Cardiac fibroblast (primary cell): ENCODE measurements around the gene IP6K3.

Experiments used
- DNase-seq, 2 donors: peaks; one replicate each; pipeline versions ENCODE4 v3.0.0 to v3.0.0-alpha.2; 2010; ENCODE audit warnings: low read depth in 2 of 2
- H3K4me3 ChIP-seq, 2 donors: replicated peaks in 1 of 2; 1 replicate in 1 of 2; 2 replicates in 1 of 2; pipeline ENCODE4 v1.5.1; 2011; ENCODE audit warnings: low read depth in 2 of 2, low read length in 2 of 2, mild to moderate bottlenecking in 2 of 2, moderate library complexity in 1 of 2
- TF ChIP-seq, protein P1 (sequence below): IDR thresholded peaks from one replicate; pipeline ENCODE4 v1.5.1; 2011; ENCODE audit warnings: low read depth, mild to moderate bottlenecking, low read length, inconsistent platforms

IP6K3 gene

DNA sequence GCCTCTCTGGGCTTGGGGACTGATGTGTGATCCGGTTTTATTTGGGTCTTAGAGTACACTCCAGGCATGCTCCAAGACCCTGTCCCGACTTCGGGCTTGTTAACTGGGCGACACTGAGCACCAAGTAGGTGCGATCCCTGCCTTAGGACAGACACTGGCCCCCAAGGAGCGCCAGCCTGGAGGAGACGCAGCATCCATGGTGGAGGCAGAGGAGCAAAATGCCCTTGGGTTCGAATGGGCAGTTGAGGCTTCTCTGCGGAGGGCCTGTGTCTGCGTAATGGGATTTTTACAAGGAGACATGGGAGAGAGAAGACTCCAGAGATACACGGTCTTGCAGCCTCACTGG is 42.8 kb upstream of the IP6K3 start:
- H3K4me3 ChIP-seq = peak overlapping the region; percentile 31 to 63
- DNase-seq = no peak
- TF ChIP-seq, protein P1, sequence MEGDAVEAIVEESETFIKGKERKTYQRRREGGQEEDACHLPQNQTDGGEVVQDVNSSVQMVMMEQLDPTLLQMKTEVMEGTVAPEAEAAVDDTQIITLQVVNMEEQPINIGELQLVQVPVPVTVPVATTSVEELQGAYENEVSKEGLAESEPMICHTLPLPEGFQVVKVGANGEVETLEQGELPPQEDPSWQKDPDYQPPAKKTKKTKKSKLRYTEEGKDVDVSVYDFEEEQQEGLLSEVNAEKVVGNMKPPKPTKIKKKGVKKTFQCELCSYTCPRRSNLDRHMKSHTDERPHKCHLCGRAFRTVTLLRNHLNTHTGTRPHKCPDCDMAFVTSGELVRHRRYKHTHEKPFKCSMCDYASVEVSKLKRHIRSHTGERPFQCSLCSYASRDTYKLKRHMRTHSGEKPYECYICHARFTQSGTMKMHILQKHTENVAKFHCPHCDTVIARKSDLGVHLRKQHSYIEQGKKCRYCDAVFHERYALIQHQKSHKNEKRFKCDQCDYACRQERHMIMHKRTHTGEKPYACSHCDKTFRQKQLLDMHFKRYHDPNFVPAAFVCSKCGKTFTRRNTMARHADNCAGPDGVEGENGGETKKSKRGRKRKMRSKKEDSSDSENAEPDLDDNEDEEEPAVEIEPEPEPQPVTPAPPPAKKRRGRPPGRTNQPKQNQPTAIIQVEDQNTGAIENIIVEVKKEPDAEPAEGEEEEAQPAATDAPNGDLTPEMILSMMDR = no peak

DNA sequence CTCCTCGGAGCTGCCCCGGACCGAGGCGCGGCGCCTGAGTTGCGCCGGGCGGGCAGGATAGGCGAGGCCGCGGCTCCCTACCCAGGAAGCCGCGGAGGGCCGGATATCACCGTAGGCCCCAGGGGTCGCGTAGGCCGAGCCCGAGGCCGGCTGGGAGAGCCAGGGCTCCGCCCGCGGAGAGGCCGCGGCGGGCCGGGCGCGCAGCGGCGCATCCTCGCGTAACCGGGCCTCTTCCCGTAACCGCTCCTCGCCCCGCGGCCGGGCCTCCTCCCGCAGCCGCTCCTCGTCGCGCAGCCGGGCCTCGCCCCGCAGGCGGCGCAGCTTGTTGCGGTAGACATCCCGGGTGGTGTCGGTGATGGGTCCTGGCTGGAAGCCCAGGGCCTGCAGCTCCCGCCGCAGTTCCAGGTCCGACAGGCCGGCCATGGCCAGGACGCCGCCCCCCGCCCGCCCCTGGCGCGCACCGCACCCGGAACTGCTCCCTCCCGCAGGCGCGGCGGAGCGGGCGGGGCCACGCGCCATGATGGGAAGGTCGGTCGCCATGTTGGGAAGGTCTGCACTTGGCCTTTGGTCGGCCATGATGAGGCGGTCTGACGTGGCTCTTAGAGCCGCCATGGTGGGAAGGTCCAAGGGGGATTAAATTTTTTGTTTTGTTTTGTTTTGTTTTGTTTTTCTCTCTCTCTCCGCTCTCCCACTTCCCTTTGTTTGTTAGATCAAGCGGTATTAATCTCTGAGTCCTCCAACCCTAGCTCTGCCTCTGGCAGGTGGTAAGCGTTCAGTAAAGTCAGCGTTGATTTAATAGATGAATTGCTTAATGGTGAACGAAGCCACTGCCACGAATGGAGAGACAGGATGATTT is 42.2 kb upstream of the IP6K3 start, which contains the start of gene LEMD2:
TSS of gene LEMD2 (minus strand) at position 437 of the 856 bp plus-strand sequence. CDS start at position 423, 14 bp downstream.
- peak within 1 kb of the TSS; percentile 53 to 63 for H3K4me3 ChIP-seq
- TF ChIP-seq, protein P1 = no peak
- peak; percentile 95 to 97 for DNase-seq

DNA sequence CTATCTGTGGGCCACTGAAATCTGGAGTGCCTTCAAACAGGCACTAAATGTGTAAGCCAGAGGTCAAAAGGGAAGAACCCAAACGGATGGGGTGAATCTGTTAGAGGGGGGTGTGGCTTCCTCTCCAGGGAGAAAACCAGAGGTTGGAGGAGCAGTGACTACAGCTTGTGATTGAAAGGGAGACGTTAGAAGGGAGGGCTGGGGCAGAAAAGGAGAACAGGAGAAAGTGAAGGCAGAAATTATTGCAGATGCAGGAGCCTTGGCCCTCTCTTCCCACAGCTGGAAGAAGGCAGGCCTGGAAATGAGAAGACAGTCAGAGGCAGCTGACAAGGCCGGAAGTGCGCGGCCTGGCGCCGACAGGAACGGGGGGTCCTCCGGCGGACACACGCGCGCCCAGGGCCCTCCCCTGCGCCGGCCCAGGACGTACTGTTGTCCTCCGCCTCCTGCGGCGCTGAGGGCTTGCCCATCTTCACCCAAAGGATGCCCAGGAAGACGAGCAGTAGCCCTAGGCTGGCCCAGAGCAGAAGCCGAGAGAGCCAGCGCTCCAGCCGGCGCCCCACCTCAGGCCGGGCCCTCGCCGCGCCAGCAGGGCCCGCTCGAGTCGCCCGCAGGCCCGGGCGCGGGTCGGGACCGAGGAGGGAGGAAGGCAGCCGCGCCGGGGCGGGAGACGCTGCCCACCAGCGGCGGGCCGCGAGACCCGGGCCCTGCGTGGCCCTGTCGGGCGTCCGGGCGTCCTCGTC is 41.4 kb upstream of the IP6K3 start:
- DNase-seq = peak; percentile 82 to 88
- H3K4me3 ChIP-seq = peak overlapping the region; percentile 53 to 63

DNA sequence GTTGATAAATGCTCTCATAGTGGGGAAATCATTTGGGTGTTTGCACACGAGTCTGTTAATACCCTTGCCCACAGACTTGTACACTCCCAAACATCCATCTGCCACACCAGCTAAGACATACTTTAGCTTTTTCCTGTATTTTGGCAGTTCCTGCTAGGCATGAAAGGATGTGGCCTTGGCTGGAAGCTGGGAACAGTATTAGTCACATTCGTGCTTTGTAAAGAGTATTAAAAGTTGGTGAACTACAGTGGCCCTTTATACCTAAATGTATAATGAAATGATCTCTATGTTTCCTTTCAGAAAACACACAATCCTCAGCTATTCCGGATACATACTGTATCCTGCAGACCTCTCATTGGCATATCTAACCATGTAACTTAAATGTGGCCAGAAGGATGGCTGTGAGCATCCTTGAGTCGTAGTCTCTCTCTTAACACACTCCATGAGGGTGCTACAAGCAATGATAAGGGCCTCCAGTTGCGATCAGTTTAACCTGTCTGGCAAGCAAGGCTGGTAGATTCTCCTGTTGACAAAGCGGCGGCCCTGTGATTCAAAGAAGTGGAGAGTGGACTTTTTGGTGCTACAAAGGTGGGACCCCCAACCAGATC is 40.7 kb upstream of the IP6K3 start:
- peak overlapping the region; percentile 53 to 63 for H3K4me3 ChIP-seq
- TF ChIP-seq, protein P1 = no peak
- DNase-seq = peak; percentile 39 to 53

More for the DNA sequence above, 41.4 kb upstream of the IP6K3 start:
- TF ChIP-seq, protein P1 = no peak

DNA sequence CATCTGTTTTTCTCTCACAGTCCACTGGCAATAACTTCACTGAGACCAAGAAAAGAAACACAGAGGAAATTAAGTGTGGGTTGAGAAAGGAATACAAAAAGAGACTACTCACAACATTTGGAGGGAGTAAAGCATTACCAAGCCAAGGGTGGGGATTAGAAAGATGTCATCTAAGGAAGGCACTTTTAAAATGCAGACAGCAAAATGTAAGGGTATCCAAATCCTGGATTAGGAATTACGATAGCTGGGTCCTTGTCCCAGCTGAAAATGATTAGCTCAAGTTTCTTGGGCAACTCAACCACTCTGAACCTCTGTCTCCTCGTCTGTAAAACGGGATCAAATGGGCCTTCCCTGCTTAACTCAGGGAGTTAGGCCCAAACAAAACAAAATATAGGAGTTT is 40.0 kb upstream of the IP6K3 start:
- DNase-seq = no peak
- TF ChIP-seq, protein P1 = no peak
- H3K4me3 ChIP-seq = no peak overlapping the region

DNA sequence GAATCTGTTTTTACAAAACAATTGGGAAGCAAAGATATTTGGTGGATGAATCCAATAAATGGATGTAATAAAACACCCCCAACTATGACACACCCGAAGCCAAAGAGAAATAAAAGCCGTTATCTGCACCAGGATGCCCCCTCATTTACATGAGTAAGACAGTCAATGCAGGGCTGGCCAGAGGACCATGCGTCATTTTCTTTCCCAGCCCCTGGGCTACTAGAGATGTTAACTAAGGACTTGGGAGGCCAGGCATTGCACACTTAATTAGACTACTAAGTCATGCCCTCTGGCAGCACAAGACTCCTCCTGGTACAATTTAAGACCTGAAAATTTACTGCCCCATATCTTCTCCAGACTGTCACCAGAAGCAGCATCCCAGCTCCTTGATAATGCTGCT is 39.1 kb upstream of the IP6K3 start:
- peak in 1 of 2 donors; percentile 60 for DNase-seq
- TF ChIP-seq, protein P1 = no peak
- H3K4me3 ChIP-seq = no peak overlapping the region
